Transverse colon (tissue), 4 donors: Measurements from ENCODE around the gene RNF207. TPM values are rescaled to one million over a fixed set of nuclear protein-coding genes. Genes with fewer than 3 reads are reported as not detected.

Experiments used
- DNase-seq: peaks from one replicate; pipeline ENCODE4 v3.0.0-alpha.2; 2019
- H3K27ac ChIP-seq, 4 donors: fragments of 200-600 bp; sonication (generic); 2 replicates each; pipeline ENCODE4 v1.5.1; 2016 to 2018; ENCODE audit warnings: inconsistent platforms in 4 of 4
- H3K27me3 ChIP-seq: fragments of 200-600 bp; sonication (generic); 2 replicates; pipeline ENCODE4 v1.5.1; 2017; ENCODE audit warnings: inconsistent platforms
- H3K36me3 ChIP-seq, 4 donors: fragments of 200-600 bp; sonication (generic); 2 replicates each; pipeline ENCODE4 v1.5.1; 2017 to 2019; ENCODE audit warnings: inconsistent platforms in 4 of 4
- H3K4me1 ChIP-seq, 4 donors: fragments of 200-600 bp; sonication (generic); 2 replicates each; pipeline ENCODE4 v1.5.1; 2017 to 2020; ENCODE audit warnings: inconsistent platforms in 4 of 4
- H3K4me3 ChIP-seq, 4 donors: fragments of 200-600 bp; sonication (generic); 1 replicate in 1 of 4; 2 replicates in 3 of 4; pipeline versions ENCODE4 v1.5.1 to v1.6.1; 2017 to 2019; ENCODE audit warnings: inconsistent platforms in 4 of 4
- H3K9me3 ChIP-seq, 2 donors: fragments of 200-600 bp; sonication (generic); 2 replicates each; pipeline ENCODE4 v1.5.1; 2017 to 2019; ENCODE audit warnings: inconsistent platforms in 2 of 2
- CTCF ChIP-seq, 5 experiments: fragments of 200-600 bp in 3 of 5; fragments of 450-650 bp in 2 of 5; sonication (generic) in 3 of 5; IDR thresholded peaks; 1 replicate in 2 of 5; 2 replicates in 3 of 5; pipeline ENCODE4 v1.5.1; 2016 to 2017; ENCODE audit warnings: antibody characterized with exemption in 5 of 5, inconsistent platforms in 3 of 5, mild to moderate bottlenecking in 2 of 5, moderate library complexity in 1 of 5
- EP300 ChIP-seq: sonication (generic); formaldehyde crosslinking; IDR thresholded peaks from one replicate; pipeline ENCODE4 v1.6.1; 2017; ENCODE audit warnings: antibody characterized with exemption, low read depth
- POLR2A ChIP-seq: fragments of 450-650 bp; IDR thresholded peaks from one replicate; pipeline ENCODE4 v1.6.1; 2016; ENCODE audit warnings: antibody characterized with exemption, mild to moderate bottlenecking, moderate library complexity
- POLR2AphosphoS5 ChIP-seq, 3 donors: sonication (generic); formaldehyde crosslinking; IDR thresholded peaks; one replicate each; pipeline ENCODE4 v1.6.1; 2016; ENCODE audit warnings: antibody characterized with exemption in 3 of 3
- WGBS, 2 donors: methylation state at CpG; one replicate each; pipeline ENCODE4 v1.1.5; 2018; ENCODE audit warnings: low coverage in 1 of 2; 5-methylcytosine and 5-hydroxymethylcytosine counted together
- in situ Hi-C, 4 donors: fragments of 200-750 bp; cut with MboI; loops; one replicate each; pipeline versions ENCODE4 v1.15.0 to v1.15.1; 2017; ENCODE audit warnings: low sequenced_read_pairs in 3 of 4, low pct_ligation_motif_present in 1 of 4, low pct_unique_long_range_greater_than_20kb in 1 of 4
- intact Hi-C: fragments of 100-400 bp; cut with DNase I; formaldehyde crosslinking; loops from one replicate; pipeline ENCODE4 v1.15.1; 2023; ENCODE audit warnings: low total_unique reads
- total RNA-seq, 4 donors: library from RNA; depleted of rRNA; stranded (reverse); fragments of >200 nt; gene quantifications; one replicate each; pipeline ENCODE4 v1.1.0, GENCODE V29; 2016

RNF207 gene
- total RNA-seq, 4 donors from 2014 or later, result 82.6 to 1,341 (median 190) TPM

GRCh38 chr1:6170742-6171201 is 35.1 kb upstream of the RNF207 start:
- peaks cover 30% of the 10 kb centered on the region for H3K27me3 ChIP-seq
- in situ Hi-C loops (no loop called here), intact Hi-C loops (no loop called here)
- H3K27ac ChIP-seq, result no peak overlapping the region
- no peaks in the 10 kb centered on the region for H3K4me1 ChIP-seq
- WGBS, 2 donors, result 57% methylated on average over 19 of the region's 19 CpGs; no CpG with 5 or more reads in 1 of the 2 donors
- H3K9me3 ChIP-seq, result no peaks in the 10 kb centered on the region
- no peak overlapping the region for H3K4me3 ChIP-seq
- no peaks in the 10 kb centered on the region for H3K36me3 ChIP-seq
- no peak for TF ChIP-seq POLR2A
- TF ChIP-seq EP300, result no peak
- no peak for TF ChIP-seq POLR2AphosphoS5 (IDR thresholded peaks at IDR 0.05)
- TF ChIP-seq CTCF (IDR thresholded peaks at IDR 0.05), result no peak
- DNase-seq, result no peak

- 49% methylated on average over 7 of the region's 10 CpGs; no CpG with 5 or more reads in 1 of the 2 donors for WGBS, 2 donors
- intact Hi-C loops (no loop called here), in situ Hi-C loops (no loop called here)
- H3K9me3 ChIP-seq, result no peaks in the 10 kb centered on the region
- H3K27me3 ChIP-seq, result peaks cover 37% of the 10 kb centered on the region
- no peak overlapping the region for H3K4me3 ChIP-seq
- no peaks in the 10 kb centered on the region for H3K4me1 ChIP-seq
- no peak for TF ChIP-seq EP300
- no peak for TF ChIP-seq POLR2A
- TF ChIP-seq POLR2AphosphoS5 (IDR thresholded peaks at IDR 0.05), result no peak
- H3K27ac ChIP-seq, result no peak overlapping the region
- H3K36me3 ChIP-seq, result no peaks in the 10 kb centered on the region
- no peak for DNase-seq
These were observed 34.3 kb upstream of the RNF207 start for GRCh38 chr1:6171548-6172124.

GRCh38 chr1:6172549-6172948 is 33.4 kb upstream of the RNF207 start:
- no peak for TF ChIP-seq CTCF (IDR thresholded peaks at IDR 0.05)
- TF ChIP-seq POLR2AphosphoS5 (IDR thresholded peaks at IDR 0.05), result no peak
- TF ChIP-seq EP300, result no peak
- no peak for TF ChIP-seq POLR2A
- 63% methylated on average over 10 of the region's 10 CpGs; no CpG with 5 or more reads in 1 of the 2 donors for WGBS, 2 donors

GRCh38 chr1:6174621-6175410 is 31.1 kb upstream of the RNF207 start:
- intact Hi-C loops, result no loop called here
- no peak for DNase-seq
- H3K9me3 ChIP-seq, result no peaks in the 10 kb centered on the region
- H3K4me3 ChIP-seq, result no peak overlapping the region
- peaks cover 3 to 10% (median 8%) of the 10 kb centered on the region in 4 donors for H3K4me1 ChIP-seq
- no peaks in the 10 kb centered on the region for H3K36me3 ChIP-seq
- H3K27me3 ChIP-seq, result peaks cover 60% of the 10 kb centered on the region
- in situ Hi-C loops, result no loop called here
- no peak for TF ChIP-seq POLR2A
- TF ChIP-seq POLR2AphosphoS5 (IDR thresholded peaks at IDR 0.05), result no peak
- TF ChIP-seq EP300, result no peak
- TF ChIP-seq CTCF (IDR thresholded peaks at IDR 0.05), result no peak
- WGBS, 2 donors, result 80 to 91% methylated on average over 5 of the region's 5 CpGs
- no peak overlapping the region for H3K27ac ChIP-seq

More at GRCh38 chr1:6172549-6172948, 33.4 kb upstream of the RNF207 start:
- Histone ChIP-seq H3K27me3 (peaks cover 46% of the 10 kb centered on the region), H3K9me3 (no peaks in the 10 kb centered on the region), H3K36me3 (no peaks in the 10 kb centered on the region), H3K27ac (no peak overlapping the region), H3K4me3 (no peak overlapping the region), H3K4me1 (no peaks in the 10 kb centered on the region)
- no peak for DNase-seq
- intact Hi-C loops, result no loop called here
- in situ Hi-C loops, result no loop called here
